KMS-11 (cell line): ENCODE measurements around the gene THSD7A.

ENCODE experiments used
- H2AFZ ChIP-seq: fragments of 200-600 bp; sonication (generic); 2 replicates; pipeline ENCODE4 v1.6.1; 2016; ENCODE audit warnings: antibody characterized with exemption, mixed run types, low read depth
- H3K27ac ChIP-seq: fragments of 200-600 bp; sonication (generic); 2 replicates; pipeline ENCODE4 v1.6.1; 2016; ENCODE audit warnings: mild to moderate bottlenecking, mixed run types
- H3K27me3 ChIP-seq: fragments of 200-600 bp; sonication (generic); 2 replicates; pipeline ENCODE4 v1.6.1; 2017; ENCODE audit warnings: mild to moderate bottlenecking, low read depth, mixed run types, moderate library complexity; ENCODE audit not compliant: insufficient read depth
- H3K36me3 ChIP-seq: fragments of 200-600 bp; sonication (generic); 2 replicates; pipeline ENCODE4 v1.6.1; 2017; ENCODE audit warnings: mild to moderate bottlenecking, mixed run types; ENCODE audit not compliant: insufficient read depth
- H3K4me1 ChIP-seq: fragments of 200-600 bp; sonication (generic); 2 replicates; pipeline ENCODE4 v1.6.1; 2016; ENCODE audit warnings: mild to moderate bottlenecking, low read depth, mixed run types; ENCODE audit not compliant: poor library complexity, severe bottlenecking
- H3K4me2 ChIP-seq: fragments of 200-600 bp; sonication (generic); 2 replicates; pipeline ENCODE4 v1.7.0; 2016; ENCODE audit warnings: mild to moderate bottlenecking, mixed run types
- H3K4me3 ChIP-seq: fragments of 200-600 bp; sonication (generic); IDR thresholded peaks from 2 replicates; pipeline ENCODE4 v1.6.1; 2017; ENCODE audit warnings: low read depth, low read length, mixed read lengths; ENCODE audit not compliant: insufficient read depth
- H3K79me2 ChIP-seq: fragments of 200-600 bp; sonication (generic); 2 replicates; pipeline ENCODE4 v1.6.1; 2016; ENCODE audit warnings: low read depth, mixed run types; ENCODE audit not compliant: insufficient read depth
- H3K9ac ChIP-seq: fragments of 200-600 bp; sonication (generic); 2 replicates; pipeline ENCODE4 v1.6.1; 2016; ENCODE audit warnings: mild to moderate bottlenecking, mixed run types
- H4K20me1 ChIP-seq: fragments of 200-600 bp; sonication (generic); 2 replicates; pipeline ENCODE4 v1.6.1; 2016; ENCODE audit warnings: mild to moderate bottlenecking, mixed run types; ENCODE audit not compliant: insufficient read depth
- TF ChIP-seq, protein P1 (sequence below): fragments of 200-600 bp; sonication (generic); conservative IDR thresholded peaks from 2 replicates; pipeline ENCODE4 v1.6.1; 2017; ENCODE audit warnings: low read depth, mild to moderate bottlenecking, antibody characterized with exemption, low read length, moderate library complexity, mixed read lengths

Gene THSD7A

DNA sequence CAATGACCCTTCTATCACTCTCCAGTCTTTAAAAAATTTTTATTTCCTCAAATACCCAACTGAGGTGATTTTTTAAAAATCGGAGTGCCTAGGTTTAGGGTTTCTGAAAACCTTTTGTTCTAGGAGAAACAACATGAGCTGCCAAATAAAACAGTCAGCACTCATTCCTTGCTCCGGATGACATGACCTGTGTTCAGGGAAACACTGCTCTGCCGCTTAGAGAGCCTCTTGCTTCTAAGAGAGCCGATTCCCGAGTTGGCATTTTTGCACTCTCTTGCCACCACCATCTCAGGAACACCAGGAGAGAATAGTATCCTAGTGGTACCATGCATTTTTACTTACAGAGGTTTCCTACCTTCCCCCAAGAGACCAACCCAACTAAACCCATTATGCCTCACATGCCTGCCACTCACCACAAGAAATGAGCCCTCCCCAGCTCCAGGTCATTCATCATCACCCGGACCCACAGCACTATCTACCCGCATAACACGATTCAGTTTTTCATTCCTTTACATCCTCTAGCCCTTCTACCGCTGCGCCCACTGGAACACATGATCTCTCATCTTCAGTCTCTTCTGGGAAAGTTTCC is 365.4 kb downstream of the THSD7A start:
- Histone ChIP-seq H3K27ac (no peak overlapping the region), H4K20me1 (no peaks in the 10 kb centered on the region), H3K36me3 (no peaks in the 10 kb centered on the region; the same call in 1 of the 2 replicates), H3K9ac (no peak overlapping the region), H3K4me3 (no peak overlapping the region), H3K4me2 (no peak overlapping the region), H3K4me1 (no peaks in the 10 kb centered on the region), H3K79me2 (no peaks in the 10 kb centered on the region), H2AFZ (no peak overlapping the region), H3K27me3 (no peaks in the 10 kb centered on the region)
- TF ChIP-seq, protein P1, sequence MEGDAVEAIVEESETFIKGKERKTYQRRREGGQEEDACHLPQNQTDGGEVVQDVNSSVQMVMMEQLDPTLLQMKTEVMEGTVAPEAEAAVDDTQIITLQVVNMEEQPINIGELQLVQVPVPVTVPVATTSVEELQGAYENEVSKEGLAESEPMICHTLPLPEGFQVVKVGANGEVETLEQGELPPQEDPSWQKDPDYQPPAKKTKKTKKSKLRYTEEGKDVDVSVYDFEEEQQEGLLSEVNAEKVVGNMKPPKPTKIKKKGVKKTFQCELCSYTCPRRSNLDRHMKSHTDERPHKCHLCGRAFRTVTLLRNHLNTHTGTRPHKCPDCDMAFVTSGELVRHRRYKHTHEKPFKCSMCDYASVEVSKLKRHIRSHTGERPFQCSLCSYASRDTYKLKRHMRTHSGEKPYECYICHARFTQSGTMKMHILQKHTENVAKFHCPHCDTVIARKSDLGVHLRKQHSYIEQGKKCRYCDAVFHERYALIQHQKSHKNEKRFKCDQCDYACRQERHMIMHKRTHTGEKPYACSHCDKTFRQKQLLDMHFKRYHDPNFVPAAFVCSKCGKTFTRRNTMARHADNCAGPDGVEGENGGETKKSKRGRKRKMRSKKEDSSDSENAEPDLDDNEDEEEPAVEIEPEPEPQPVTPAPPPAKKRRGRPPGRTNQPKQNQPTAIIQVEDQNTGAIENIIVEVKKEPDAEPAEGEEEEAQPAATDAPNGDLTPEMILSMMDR: no peak

DNA sequence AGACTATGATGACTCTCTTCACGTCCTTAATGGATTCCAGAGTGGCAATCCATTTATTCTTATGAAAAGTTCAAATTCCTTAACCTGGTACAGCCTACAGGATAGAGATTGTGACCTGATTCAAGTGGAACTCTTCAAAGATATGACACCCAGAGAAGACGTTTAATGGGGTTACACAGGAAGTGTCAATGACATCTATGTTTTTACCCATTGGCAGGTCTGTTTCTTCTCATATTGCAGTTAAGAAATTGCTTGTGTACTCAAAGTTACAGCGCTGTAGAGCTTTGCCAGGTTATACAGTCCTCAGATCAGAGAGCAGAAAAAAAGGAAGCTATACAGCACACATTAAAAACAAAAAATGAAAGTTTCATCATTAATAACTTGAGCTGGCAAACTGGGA is 367.4 kb downstream of the THSD7A start:
- Histone ChIP-seq H2AFZ (no peak overlapping the region), H3K4me3 (no peak overlapping the region), H3K4me2 (no peak overlapping the region), H3K36me3 (no peaks in the 10 kb centered on the region; the same call in 1 of the 2 replicates), H3K27me3 (no peaks in the 10 kb centered on the region), H3K4me1 (no peaks in the 10 kb centered on the region), H3K9ac (no peak overlapping the region), H4K20me1 (no peaks in the 10 kb centered on the region), H3K27ac (no peak overlapping the region), H3K79me2 (no peaks in the 10 kb centered on the region)
- TF ChIP-seq, protein P1: no peak

DNA sequence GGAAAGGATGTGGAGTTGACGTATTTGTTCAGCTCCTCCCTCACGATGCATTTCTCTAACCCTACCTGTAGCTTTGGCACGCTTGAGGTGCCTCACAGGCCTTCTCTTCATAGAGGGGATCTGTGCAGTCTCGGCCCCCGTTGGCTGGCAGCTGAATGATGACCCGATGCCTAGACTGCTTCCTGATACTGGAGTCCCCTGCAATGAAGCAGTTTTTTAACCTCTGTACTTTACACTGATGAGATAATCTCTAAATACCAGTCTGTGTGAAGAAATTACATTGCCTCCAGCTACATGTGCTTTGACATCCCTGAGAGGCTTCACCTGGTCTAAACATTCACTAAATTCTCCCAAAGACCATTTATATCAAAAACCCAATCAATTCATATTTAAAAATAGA is 370.1 kb downstream of the THSD7A start:
- TF ChIP-seq, protein P1: no peak

GRCh38 chr7:11458736-11459483 is 373.1 kb downstream of the THSD7A start:
- Histone ChIP-seq H3K9ac (no peak overlapping the region), H3K4me2 (no peak overlapping the region), H2AFZ (no peak overlapping the region), H3K79me2 (no peaks in the 10 kb centered on the region), H3K27me3 (no peaks in the 10 kb centered on the region), H3K4me1 (no peaks in the 10 kb centered on the region), H3K27ac (no peak overlapping the region), H3K36me3 (no peaks in the 10 kb centered on the region), H4K20me1 (no peaks in the 10 kb centered on the region), H3K4me3 (no peak overlapping the region)
- TF ChIP-seq, protein P1: no peak

More for the DNA sequence above, 370.1 kb downstream of the THSD7A start:
- no peak overlapping the region for H3K27ac ChIP-seq
- H3K36me3 ChIP-seq: no peaks in the 10 kb centered on the region
- no peak overlapping the region for H3K4me3 ChIP-seq
- H3K4me2 ChIP-seq: no peak overlapping the region
- H2AFZ ChIP-seq: no peak overlapping the region
- no peaks in the 10 kb centered on the region for H3K27me3 ChIP-seq
- H4K20me1 ChIP-seq: no peaks in the 10 kb centered on the region
- no peaks in the 10 kb centered on the region for H3K79me2 ChIP-seq
- H3K9ac ChIP-seq: no peak overlapping the region
- H3K4me1 ChIP-seq: no peaks in the 10 kb centered on the region
